Stimulated activated CD8-positive, alpha-beta memory T cell treated with anti-CD3 and anti-CD28 coated beads, Interleukin-4, amount 100 ng/mL, for 48 hours (primary cell): Measurements from ENCODE around the gene COMMD3.

Experiments
- DNase-seq: peaks from one replicate; pipeline ENCODE4 v3.0.0-alpha.2; 2020

Gene COMMD3

DNA sequence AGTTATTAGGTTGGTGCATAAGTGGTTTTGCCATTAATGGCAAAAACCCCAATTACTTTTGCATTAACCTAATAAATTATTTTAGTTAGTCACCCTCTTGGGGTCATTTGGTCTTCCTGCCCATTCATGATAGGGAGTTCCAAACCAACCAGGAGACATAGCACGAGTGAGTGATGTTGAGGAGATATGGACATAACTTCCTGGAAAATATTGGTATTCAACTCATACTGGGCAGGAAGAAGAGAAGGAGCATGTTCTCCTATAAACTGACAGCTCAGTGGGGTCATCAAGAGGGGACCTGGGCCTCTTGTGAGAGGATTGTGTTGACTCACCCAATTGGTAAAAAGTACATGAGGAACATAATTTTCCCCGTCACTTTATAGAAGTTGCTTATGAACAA lies 52.8 kb downstream of the COMMD3 start:
- DNase-seq, result no peak

DNA sequence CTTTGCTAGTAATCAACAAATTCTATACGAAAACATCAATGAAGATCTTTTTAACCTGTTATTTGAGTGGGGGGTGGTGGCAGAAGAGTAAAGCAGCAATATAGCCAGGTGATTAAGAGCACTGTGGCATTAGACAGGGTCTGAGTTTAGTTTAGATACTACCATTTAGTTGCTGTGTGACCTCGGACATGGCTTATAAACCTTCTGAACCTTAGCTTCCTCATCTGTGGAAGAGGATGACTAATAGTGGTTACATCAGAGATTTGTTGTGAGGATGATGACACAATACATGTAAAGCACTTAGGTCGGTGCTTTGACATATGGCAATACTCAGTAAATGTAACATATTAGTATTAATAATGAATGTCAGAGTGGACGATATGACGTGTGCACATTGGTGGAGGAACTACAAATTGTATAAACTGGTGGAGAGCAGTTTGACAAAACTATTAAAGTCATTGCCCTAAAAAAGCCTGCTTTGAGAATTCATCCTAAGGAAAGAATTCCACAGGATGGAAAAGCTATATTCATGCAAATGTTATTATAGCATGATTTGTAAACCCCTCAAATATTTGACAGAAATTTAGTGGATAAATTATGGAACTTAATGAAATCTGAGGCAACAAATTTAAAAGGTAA lies 53.4 kb downstream of the COMMD3 start:
- no peak for DNase-seq
